Smooth muscle cell (in vitro differentiated cells): ENCODE data around the gene ABCB9. TPM values are rescaled to one million over a fixed set of nuclear protein-coding genes. Genes with fewer than 3 reads are reported as not detected.
A peak's percentile ranks its signal among the peaks of the same experiment; 100 is the strongest.

ENCODE experiments used
- DNase-seq: peaks from one replicate; lab custom pipeline; 2025; ENCODE audit not compliant: unreplicated experiment; lab: John Stamatoyannopoulos, UW
- H2AFZ ChIP-seq: fragments of 200-600 bp; sonication (generic); 2 replicates; pipeline ENCODE4 v1.6.0; 2016; ENCODE audit warnings: antibody characterized with exemption, low read depth, mild to moderate bottlenecking
- H3F3A ChIP-seq: fragments of 200-600 bp; sonication (generic); 2 replicates; pipeline ENCODE4 v1.6.0; 2017; ENCODE audit warnings: antibody characterized with exemption, low read depth
- H3K27ac ChIP-seq: fragments of 200-600 bp; sonication (generic); 2 replicates; pipeline ENCODE4 v1.5.1; 2016; ENCODE audit warnings: low read depth, mild to moderate bottlenecking
- H3K27me3 ChIP-seq: fragments of 200-600 bp; sonication (generic); 2 replicates; pipeline ENCODE4 v1.6.1; 2016; ENCODE audit warnings: low read depth, mild to moderate bottlenecking
- H3K36me3 ChIP-seq: fragments of 200-600 bp; sonication (generic); 2 replicates; pipeline ENCODE4 v1.5.1; 2016; ENCODE audit warnings: low read depth
- H3K4me1 ChIP-seq: fragments of 200-600 bp; sonication (generic); 2 replicates; pipeline ENCODE4 v1.5.1; 2016; ENCODE audit warnings: low read depth
- H3K4me2 ChIP-seq: fragments of 200-600 bp; sonication (generic); 2 replicates; pipeline ENCODE4 v1.6.0; 2016; ENCODE audit warnings: mild to moderate bottlenecking
- H3K4me3 ChIP-seq: fragments of 200-600 bp; sonication (generic); 2 replicates; pipeline ENCODE4 v1.5.1; 2016; ENCODE audit warnings: mild to moderate bottlenecking
- H3K79me2 ChIP-seq: fragments of 200-600 bp; sonication (generic); 2 replicates; pipeline ENCODE4 v1.6.0; 2016; ENCODE audit warnings: low read depth, mild to moderate bottlenecking
- H3K9ac ChIP-seq: fragments of 200-600 bp; sonication (generic); 2 replicates; pipeline ENCODE4 v1.6.0; 2016; ENCODE audit warnings: low read depth
- H3K9me3 ChIP-seq: fragments of 200-600 bp; sonication (generic); replicated peaks from 2 replicates; pipeline ENCODE4 v1.5.1; 2016; ENCODE audit warnings: low read depth
- H4K20me1 ChIP-seq: fragments of 200-600 bp; sonication (generic); 2 replicates; pipeline ENCODE4 v1.6.0; 2016; ENCODE audit warnings: low read depth
- WGBS: methylation state at CpG from one replicate; pipeline ENCODE4 v1.1.7; 2016; ENCODE audit warnings: low lambda C conversion rate; 5-methylcytosine and 5-hydroxymethylcytosine counted together
- polyA plus RNA-seq: library from polyadenylated mRNA; unstranded; fragments of >200 nt; fragmentation: Nextera tagmentation; extraction: Ambion mirVana; gene quantifications from 2 replicates; pipeline ENCODE4 v1.2.1, GENCODE V29; 2016
- total RNA-seq: library from RNA; depleted of rRNA; stranded (reverse); fragments of >200 nt; gene quantifications from 2 replicates; pipeline ENCODE4 v1.2.3, GENCODE V29; 2014
- TF ChIP-seq, protein P1 (sequence below): fragments of 200-600 bp; sonication (generic); IDR thresholded peaks from 2 replicates; pipeline ENCODE4 v1.5.1; 2017; ENCODE audit warnings: borderline replicate concordance, mild to moderate bottlenecking, antibody characterized with exemption; ENCODE audit not compliant: insufficient read depth, poor library complexity, severe bottlenecking

The ABCB9 gene
- total and polyA plus RNA-seq, 2 experiments from 2014 or later, result 8.0 to 8.2 TPM

- no peak overlapping the region for H3K4me3 ChIP-seq
- H3K4me1 ChIP-seq, result no peaks in the 10 kb centered on the region
- no peak overlapping the region for H3K27ac ChIP-seq
- no peak for DNase-seq
- no peaks in the 10 kb centered on the region for H3K9me3 ChIP-seq
- H3K27me3 ChIP-seq, result no peaks in the 10 kb centered on the region
- no peak overlapping the region for H2AFZ ChIP-seq
- H3K36me3 ChIP-seq, result no peaks in the 10 kb centered on the region
- H3F3A ChIP-seq, result no peaks in the 10 kb centered on the region
- no peaks in the 10 kb centered on the region for H3K79me2 ChIP-seq
- H3K4me2 ChIP-seq, result no peak overlapping the region
- 54% methylated on average over 10 of the region's 10 CpGs for WGBS
- TF ChIP-seq, protein P1, sequence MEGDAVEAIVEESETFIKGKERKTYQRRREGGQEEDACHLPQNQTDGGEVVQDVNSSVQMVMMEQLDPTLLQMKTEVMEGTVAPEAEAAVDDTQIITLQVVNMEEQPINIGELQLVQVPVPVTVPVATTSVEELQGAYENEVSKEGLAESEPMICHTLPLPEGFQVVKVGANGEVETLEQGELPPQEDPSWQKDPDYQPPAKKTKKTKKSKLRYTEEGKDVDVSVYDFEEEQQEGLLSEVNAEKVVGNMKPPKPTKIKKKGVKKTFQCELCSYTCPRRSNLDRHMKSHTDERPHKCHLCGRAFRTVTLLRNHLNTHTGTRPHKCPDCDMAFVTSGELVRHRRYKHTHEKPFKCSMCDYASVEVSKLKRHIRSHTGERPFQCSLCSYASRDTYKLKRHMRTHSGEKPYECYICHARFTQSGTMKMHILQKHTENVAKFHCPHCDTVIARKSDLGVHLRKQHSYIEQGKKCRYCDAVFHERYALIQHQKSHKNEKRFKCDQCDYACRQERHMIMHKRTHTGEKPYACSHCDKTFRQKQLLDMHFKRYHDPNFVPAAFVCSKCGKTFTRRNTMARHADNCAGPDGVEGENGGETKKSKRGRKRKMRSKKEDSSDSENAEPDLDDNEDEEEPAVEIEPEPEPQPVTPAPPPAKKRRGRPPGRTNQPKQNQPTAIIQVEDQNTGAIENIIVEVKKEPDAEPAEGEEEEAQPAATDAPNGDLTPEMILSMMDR, result no peak
- H3K9ac ChIP-seq, result no peak overlapping the region
- no peaks in the 10 kb centered on the region for H4K20me1 ChIP-seq
Observed at GRCh38 chr12:122902854-122903692, 63.2 kb downstream of the ABCB9 start.

GRCh38 chr12:122899887-122900286 lies 66.4 kb downstream of the ABCB9 start:
- Histone ChIP-seq H3K36me3 (no peaks in the 10 kb centered on the region), H3K27me3 (no peaks in the 10 kb centered on the region), H3K4me2 (no peak overlapping the region), H3K9me3 (no peaks in the 10 kb centered on the region), H3K9ac (no peak overlapping the region), H3F3A (peaks cover 14% of the 10 kb centered on the region), H4K20me1 (peaks cover 3% of the 10 kb centered on the region), H3K4me3 (no peak overlapping the region), H3K79me2 (peaks cover 9% of the 10 kb centered on the region), H3K27ac (no peak overlapping the region), H2AFZ (no peak overlapping the region), H3K4me1 (peaks cover 4% of the 10 kb centered on the region)
- 96% methylated on average over 6 of the region's 6 CpGs for WGBS
- no peak for DNase-seq
- TF ChIP-seq, protein P1, result no peak

DNA sequence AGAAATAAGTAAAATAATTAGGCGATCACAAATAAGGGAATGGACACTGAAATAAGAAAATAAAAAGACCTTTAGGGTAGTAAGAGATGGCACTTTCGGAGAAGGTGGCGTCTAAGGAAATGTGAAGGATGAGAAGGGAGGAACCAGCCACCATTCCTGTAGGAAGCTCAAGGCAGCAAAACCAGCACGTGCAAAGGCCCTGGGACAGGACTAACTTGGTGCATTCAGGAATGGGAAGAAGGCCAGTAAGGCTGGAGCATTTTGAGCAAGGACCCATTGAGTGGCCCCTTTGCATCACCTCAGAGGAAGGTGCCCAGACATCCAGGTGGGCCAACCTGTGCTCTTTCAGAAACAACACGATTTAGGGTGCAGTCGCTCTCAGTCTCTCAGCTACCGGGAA lies 69.6 kb downstream of the ABCB9 start:
- peaks cover 28% of the 10 kb centered on the region for H3F3A ChIP-seq
- no peaks in the 10 kb centered on the region for H3K27me3 ChIP-seq
- TF ChIP-seq, protein P1, result no peak
- H3K9me3 ChIP-seq, result no peaks in the 10 kb centered on the region
- DNase-seq, result no peak
- H3K27ac ChIP-seq, result peak overlapping the region; percentile 89
- no peak overlapping the region for H3K4me3 ChIP-seq
- H3K36me3 ChIP-seq, result no peaks in the 10 kb centered on the region
- H3K4me2 ChIP-seq, result no peak overlapping the region
- peaks cover 35% of the 10 kb centered on the region for H3K79me2 ChIP-seq
- H4K20me1 ChIP-seq, result peaks cover 35% of the 10 kb centered on the region
- H3K4me1 ChIP-seq, result peaks cover 21% of the 10 kb centered on the region
- H2AFZ ChIP-seq, result no peak overlapping the region
- H3K9ac ChIP-seq, result peak overlapping the region; percentile 31
- WGBS, result 98% methylated on average over 7 of the region's 7 CpGs
